HG02763 (cell line): ENCODE data around the gene CD27.
"Not testable (repeated sequence)": the region's sequence is repeated elsewhere in the genome, so short reads cannot be mapped to it uniquely, and the experiment has no call there.

Source experiments
- ATAC-seq: cut with Tn5 transposase; IDR thresholded peaks from one replicate; pipeline ENCODE4 v1.9.1; 2021; ENCODE audit warnings: mild to moderate bottlenecking, moderate library complexity; ENCODE audit not compliant: unreplicated experiment

Gene CD27

GRCh38 chr12:6444704-6445688, at the start of gene CD27:
Gene CD27 (plus strand): TSS chr12:6444955. CDS start chr12:6445096, 141 bp downstream.
- ATAC-seq = no peak

GRCh38 chr12:6396031-6396430, 48.7 kb upstream of the CD27 start:
- ATAC-seq = no peak

DNA sequence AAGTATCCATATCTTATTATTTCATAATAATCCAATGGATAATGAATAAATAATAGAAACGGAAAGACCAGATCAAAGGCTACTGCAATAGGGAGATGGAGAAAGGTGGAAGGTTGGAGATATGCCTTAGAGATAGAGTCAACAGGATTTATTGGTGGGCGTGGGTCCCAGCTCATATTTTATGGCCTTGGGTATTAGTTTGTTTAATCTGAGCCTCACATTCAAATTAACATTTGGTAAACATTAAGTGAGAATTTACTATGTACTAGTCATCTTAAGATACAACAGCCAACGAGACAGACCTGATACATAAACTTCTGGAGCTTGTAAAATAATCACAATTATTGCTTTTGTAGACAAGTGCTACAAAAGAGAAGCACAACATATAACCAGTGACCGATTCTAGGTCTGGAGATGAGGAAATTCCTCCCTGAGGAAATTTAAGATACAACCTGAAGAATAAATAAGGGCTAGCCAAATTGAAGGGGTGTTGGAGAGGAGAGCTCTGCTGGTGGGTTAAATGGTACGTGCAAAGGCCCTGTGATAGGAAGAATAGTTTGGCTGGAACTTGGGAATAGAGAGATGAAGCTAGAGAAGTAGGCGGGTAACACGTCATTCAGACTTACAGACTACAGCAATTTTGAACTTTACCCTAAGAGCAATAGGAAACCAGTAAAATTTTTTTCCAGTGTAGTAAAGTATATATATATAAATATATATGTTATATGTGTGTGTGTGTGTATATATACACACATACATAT, 44.7 kb upstream of the CD27 start:
- no peak for ATAC-seq

- no peak for ATAC-seq
Observed at GRCh38 chr12:6404390-6404789, 40.4 kb upstream of the CD27 start.

DNA sequence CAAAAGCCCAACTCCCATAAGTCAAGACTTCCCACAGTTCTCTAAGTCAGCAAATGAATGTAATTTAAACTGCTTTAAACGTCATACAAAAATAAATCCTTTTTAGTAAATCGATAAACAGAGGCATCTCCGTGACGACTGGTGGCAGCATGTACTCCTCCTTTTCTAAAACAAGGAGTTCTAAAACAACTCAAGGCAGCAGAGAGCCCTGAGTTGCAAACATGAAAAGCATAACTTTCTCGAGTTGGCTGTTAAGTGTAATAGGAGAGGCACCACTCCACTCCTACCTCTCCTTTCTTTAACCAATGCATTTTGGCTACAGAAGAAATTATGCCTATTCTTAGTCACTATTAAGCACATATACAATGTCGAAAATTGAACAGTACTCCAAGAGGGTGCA, 38.8 kb upstream of the CD27 start:
- no peak for ATAC-seq

GRCh38 chr12:6407236-6407954, 37.4 kb upstream of the CD27 start:
- ATAC-seq = no peak

DNA sequence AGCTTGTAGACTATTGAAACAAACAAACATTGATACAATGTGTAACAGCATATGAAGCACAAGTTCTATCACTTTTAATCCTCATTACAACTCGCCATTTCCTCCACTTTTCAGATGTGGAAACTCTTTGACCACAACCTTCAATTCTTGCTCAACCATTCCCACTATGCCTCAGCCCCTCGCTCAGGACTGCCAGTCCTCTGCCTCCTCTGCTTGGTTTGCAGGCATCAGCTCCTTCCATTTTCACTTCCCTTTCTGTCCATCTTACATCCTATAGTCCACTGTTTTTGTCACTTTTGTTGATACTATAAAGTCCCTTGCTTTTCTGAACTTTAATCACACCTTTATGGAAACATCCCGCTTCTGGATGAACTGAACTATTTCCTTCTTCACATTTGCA, 28.2 kb upstream of the CD27 start:
- no peak for ATAC-seq

GRCh38 chr12:6418796-6419195, 26.0 kb upstream of the CD27 start:
- no peak for ATAC-seq

DNA sequence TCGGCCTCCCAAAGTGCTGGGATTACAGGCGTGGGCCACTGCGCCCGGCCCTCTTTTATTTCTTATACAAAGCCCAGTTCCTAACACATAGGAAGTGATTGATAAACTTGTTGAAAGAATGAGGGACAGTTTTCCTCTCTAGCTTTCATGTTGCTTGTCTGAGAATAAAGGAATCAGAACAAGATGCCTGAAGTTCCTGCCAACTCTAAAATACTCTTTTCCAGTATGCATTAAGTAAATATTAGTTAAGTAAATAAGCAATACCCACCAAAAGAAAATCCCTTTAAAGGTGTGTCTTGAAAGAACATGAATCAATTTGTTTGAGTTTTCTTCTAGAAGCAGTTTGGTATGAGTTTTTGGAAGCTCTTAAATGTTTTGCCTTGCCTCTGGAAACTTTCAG, 24.4 kb upstream of the CD27 start:
- ATAC-seq = no peak

- no peak for ATAC-seq
Observed at GRCh38 chr12:6423267-6424007, 21.3 kb upstream of the CD27 start.

DNA sequence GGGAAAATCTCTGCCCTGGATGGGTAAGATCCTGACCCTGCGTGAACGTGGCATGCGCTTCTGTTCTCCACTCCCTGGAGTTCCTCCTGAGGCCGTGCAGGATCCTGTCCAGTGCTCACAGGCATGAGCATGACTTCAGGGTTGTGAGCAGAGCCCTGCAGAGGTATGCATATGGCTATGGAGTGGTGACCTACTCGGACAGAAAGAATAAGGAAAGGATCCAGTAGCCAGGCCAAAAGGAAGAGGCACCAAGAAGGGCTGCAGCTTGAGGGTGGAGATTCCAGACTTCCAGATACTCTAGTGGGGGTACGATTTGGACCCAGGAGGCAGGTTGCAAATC, 20.8 kb upstream of the CD27 start:
- ATAC-seq = no peak

GRCh38 chr12:6424866-6425265, 19.9 kb upstream of the CD27 start:
- ATAC-seq = no peak

DNA sequence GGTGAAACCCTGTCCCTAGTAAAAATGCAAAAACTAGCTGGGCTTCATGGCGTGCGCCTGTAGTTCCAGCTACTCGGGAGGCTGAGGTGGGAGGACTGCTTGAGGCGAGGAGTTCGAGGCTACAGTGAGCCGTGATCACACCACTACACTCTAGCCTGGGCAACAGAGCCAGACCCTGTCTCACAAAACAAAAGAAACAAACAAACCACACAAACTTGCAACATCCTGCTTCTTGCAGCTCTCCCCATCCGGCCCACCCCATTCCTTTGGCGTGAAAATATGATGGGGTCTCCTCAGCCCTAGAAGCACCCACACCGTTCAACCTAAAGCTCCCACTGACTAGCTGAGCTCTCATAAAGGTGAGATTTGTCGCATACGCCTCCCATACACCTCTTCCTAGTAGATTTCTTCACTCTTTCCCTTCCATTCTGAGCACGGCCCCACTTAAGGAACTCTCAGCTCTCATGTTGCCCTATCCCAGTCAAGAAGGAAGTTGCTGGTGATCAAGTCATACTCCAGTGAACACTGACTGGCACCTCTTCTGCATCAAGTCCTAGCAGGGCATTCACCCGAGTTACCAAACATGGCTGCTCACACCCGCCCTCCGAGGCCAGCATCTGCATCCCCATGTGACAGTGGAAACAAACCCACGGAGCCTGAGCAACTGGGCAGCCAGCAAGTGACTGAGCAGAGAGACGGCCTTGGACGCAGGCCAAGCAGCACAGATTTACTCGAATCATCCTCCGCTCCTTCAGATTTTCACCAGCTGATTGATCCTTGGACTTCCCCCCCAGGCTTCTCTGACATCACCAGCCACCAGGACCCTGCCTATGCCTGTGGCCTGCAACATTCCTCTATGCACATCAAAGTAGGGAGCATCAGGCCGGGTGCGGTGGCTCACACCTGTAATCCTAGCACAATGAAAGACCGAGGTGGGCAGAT, 18.9 kb upstream of the CD27 start:
- ATAC-seq = no peak

GRCh38 chr12:6426882-6427671, 17.7 kb upstream of the CD27 start:
- peak; percentile 68 for ATAC-seq

GRCh38 chr12:6427796-6428195, 17.0 kb upstream of the CD27 start:
- ATAC-seq = not testable (repeated sequence)

DNA sequence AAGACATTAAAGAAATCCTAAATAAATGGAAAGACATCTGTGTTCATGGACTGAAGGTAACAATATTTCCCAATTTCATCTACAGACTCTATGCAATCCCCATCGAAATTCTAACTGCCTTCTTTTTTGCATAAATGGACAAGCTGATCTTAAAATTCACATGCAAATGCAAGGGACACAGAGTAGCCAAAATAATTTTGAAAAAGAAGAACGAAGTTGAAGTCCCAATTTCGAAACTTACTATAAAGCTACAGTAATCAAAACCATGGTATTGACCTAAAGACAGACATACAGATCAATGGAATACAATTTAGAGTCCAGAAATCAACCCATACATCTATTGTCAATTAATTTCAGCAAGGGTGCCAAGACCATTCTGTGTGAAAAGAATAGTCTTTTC, 16.4 kb upstream of the CD27 start:
- ATAC-seq = no peak

- ATAC-seq = no peak
Observed at GRCh38 chr12:6430124-6430989, 14.4 kb upstream of the CD27 start.

DNA sequence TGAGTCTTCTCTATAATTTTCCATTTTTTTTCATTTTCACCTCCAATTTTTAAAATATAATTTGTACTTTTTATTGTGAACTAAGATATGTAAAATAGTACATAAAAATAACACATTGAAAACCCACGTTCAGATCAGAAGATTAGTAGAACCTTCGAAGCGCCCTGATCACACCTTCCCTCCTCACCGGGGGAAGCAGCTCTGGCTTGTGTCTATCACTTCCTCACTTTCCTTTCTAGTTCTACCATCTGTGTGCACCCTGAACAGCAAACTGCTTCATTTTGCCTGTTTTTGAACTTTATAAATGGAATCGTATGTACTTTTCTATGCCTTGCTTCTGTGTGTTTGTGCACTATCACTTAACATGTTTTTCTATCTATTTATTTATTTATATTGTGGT, 11.8 kb upstream of the CD27 start:
- ATAC-seq = no peak
